ENCODE results near the gene ZSCAN16. TPM values are rescaled to one million over a fixed set of nuclear protein-coding genes. Genes with fewer than 3 reads are reported as not detected.

Gene ZSCAN16
- total and polyA plus RNA-seq, 2 experiments from 2014 or later, result 4.7 to 12.9 TPM

DNA sequence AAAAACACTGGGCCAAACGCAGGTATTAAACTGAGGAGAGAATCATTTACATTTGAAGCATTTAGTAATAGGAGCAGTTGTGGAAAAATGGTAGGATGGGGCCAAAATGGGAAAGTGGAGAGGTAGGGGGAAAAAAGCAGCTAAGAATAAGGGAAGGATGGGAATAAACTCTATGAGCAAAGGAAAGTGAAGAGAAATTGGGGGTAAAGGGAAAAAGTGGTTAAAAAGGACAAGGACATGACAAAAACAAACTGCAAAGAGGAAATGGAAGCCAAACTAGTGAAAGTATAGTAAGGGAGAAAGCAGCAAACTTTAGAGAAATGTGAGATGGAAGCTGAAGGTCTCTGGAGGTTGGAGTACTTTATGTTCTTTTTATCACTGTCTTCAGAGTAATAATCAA lies 6.2 kb upstream of the ZSCAN16 start:
- Histone ChIP-seq H3K27ac (ENCODE audit: low read depth) (no peak overlapping the region), H3K36me3 (ENCODE audit: insufficient read depth) (no peaks in the 10 kb centered on the region), H4K20me1 (replicated peaks; ENCODE audit: insufficient read depth) (no peaks in the 10 kb centered on the region), H3K79me2 (replicated peaks; ENCODE audit: insufficient read depth) (no peaks in the 10 kb centered on the region), H2AFZ (no peak overlapping the region), H3K27me3 (ENCODE audit: insufficient read depth) (no peaks in the 10 kb centered on the region), H3K4me1 (ENCODE audit: insufficient read depth) (no peaks in the 10 kb centered on the region), H3K4me3 (no peak overlapping the region), H3K4me2 (no peak overlapping the region), H3F3A (replicated peaks; ENCODE audit: low read depth) (no peaks in the 10 kb centered on the region), H3K9me2 (ENCODE audit: insufficient read depth) (no peaks in the 10 kb centered on the region)
- no peak overlapping the region for H3K27ac Mint-ChIP-seq
- no peaks in the 10 kb centered on the region for H3K27me3 Mint-ChIP-seq (ENCODE audit: insufficient read depth, low read depth, poor library complexity)
- no peak overlapping the region for H3K4me3 Mint-ChIP-seq
- H3K4me1 Mint-ChIP-seq, result no peaks in the 10 kb centered on the region
- DNase-seq (ENCODE audit: low spot score), result no peak
- no peak for ATAC-seq
- TF ChIP-seq, protein P1, sequence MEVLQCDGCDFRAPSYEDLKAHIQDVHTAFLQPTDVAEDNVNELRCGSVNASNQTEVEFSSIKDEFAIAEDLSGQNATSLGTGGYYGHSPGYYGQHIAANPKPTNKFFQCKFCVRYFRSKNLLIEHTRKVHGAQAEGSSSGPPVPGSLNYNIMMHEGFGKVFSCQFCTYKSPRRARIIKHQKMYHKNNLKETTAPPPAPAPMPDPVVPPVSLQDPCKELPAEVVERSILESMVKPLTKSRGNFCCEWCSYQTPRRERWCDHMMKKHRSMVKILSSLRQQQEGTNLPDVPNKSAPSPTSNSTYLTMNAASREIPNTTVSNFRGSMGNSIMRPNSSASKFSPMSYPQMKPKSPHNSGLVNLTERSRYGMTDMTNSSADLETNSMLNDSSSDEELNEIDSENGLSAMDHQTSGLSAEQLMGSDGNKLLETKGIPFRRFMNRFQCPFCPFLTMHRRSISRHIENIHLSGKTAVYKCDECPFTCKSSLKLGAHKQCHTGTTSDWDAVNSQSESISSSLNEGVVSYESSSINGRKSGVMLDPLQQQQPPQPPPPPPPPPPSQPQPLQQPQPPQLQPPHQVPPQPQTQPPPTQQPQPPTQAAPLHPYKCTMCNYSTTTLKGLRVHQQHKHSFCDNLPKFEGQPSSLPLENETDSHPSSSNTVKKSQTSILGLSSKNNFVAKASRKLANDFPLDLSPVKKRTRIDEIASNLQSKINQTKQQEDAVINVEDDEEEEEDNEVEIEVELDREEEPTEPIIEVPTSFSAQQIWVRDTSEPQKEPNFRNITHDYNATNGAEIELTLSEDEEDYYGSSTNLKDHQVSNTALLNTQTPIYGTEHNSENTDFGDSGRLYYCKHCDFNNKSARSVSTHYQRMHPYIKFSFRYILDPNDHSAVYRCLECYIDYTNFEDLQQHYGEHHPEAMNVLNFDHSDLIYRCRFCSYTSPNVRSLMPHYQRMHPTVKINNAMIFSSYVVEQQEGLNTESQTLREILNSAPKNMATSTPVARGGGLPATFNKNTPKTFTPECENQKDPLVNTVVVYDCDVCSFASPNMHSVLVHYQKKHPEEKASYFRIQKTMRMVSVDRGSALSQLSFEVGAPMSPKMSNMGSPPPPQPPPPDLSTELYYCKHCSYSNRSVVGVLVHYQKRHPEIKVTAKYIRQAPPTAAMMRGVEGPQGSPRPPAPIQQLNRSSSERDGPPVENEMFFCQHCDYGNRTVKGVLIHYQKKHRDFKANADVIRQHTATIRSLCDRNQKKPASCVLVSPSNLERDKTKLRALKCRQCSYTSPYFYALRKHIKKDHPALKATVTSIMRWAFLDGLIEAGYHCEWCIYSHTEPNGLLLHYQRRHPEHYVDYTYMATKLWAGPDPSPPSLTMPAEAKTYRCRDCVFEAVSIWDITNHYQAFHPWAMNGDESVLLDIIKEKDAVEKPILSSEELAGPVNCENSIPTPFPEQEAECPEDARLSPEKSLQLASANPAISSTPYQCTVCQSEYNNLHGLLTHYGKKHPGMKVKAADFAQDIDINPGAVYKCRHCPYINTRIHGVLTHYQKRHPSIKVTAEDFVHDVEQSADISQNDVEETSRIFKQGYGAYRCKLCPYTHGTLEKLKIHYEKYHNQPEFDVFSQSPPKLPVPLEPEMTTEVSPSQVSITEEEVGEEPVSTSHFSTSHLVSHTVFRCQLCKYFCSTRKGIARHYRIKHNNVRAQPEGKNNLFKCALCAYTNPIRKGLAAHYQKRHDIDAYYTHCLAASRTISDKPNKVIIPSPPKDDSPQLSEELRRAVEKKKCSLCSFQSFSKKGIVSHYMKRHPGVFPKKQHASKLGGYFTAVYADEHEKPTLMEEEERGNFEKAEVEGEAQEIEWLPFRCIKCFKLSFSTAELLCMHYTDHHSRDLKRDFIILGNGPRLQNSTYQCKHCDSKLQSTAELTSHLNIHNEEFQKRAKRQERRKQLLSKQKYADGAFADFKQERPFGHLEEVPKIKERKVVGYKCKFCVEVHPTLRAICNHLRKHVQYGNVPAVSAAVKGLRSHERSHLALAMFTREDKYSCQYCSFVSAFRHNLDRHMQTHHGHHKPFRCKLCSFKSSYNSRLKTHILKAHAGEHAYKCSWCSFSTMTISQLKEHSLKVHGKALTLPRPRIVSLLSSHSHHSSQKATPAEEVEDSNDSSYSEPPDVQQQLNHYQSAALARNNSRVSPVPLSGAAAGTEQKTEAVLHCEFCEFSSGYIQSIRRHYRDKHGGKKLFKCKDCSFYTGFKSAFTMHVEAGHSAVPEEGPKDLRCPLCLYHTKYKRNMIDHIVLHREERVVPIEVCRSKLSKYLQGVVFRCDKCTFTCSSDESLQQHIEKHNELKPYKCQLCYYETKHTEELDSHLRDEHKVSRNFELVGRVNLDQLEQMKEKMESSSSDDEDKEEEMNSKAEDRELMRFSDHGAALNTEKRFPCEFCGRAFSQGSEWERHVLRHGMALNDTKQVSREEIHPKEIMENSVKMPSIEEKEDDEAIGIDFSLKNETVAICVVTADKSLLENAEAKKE (CRISPR knock-in tag; IDR thresholded peaks at IDR 0.05), result no peak
- no peaks in the 10 kb centered on the region; the same call in 2 of the 3 replicates for H3K9me3 Mint-ChIP-seq
- no peaks in the 10 kb centered on the region for H3K36me3 Mint-ChIP-seq (ENCODE audit: low read depth)

DNA sequence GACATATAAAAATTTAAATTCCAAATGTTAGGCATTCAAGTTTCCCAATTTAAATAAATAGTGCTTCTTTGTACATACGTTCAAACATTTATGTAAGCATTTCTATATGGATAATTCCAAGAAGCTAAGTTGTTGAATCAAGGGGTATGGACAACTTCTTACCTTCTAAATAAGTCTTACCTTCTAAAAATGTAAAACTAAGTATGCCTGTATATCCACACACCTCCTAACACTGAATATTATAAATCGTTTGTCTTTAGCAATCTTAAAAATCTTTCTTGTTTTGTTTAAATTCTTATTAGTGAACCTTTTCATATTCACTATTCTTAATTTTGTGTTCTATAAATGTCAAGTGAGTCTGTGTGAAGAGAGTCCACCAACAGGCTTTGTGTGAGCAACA lies 2.5 kb upstream of the ZSCAN16 start:
- Histone ChIP-seq H3K4me3 (no peak overlapping the region), H3K4me2 (no peak overlapping the region), H3K4me1 (ENCODE audit: insufficient read depth) (peaks cover 9% of the 10 kb centered on the region; the same call in 1 of the 2 replicates), H4K20me1 (replicated peaks; ENCODE audit: insufficient read depth) (no peaks in the 10 kb centered on the region; the same call in 1 of the 2 replicates), H3K36me3 (ENCODE audit: insufficient read depth) (no peaks in the 10 kb centered on the region), H3F3A (replicated peaks; ENCODE audit: low read depth) (no peaks in the 10 kb centered on the region), H3K79me2 (replicated peaks; ENCODE audit: insufficient read depth) (peaks cover 12% of the 10 kb centered on the region), H3K27ac (ENCODE audit: low read depth) (no peak overlapping the region), H3K9me2 (ENCODE audit: insufficient read depth) (no peaks in the 10 kb centered on the region), H2AFZ (no peak overlapping the region), H3K27me3 (ENCODE audit: insufficient read depth) (no peaks in the 10 kb centered on the region)
- H3K27ac Mint-ChIP-seq, result no peak overlapping the region
- no peaks in the 10 kb centered on the region for H3K27me3 Mint-ChIP-seq (ENCODE audit: insufficient read depth, low read depth, poor library complexity)
- no peaks in the 10 kb centered on the region for H3K9me3 Mint-ChIP-seq
- peaks cover 5% of the 10 kb centered on the region; the same call in 1 of the 3 replicates for H3K36me3 Mint-ChIP-seq (ENCODE audit: low read depth)
- peaks cover 7% of the 10 kb centered on the region; the same call in 2 of the 3 replicates for H3K4me1 Mint-ChIP-seq
- ATAC-seq, result no peak
- TF ChIP-seq STAT1 (IDR thresholded peaks at IDR 0.05; ENCODE audit: unreplicated experiment) (no peak), EZH2phosphoT487 (IDR thresholded peaks at IDR 0.05; ENCODE audit: unreplicated experiment) (no peak), CREB1 (CRISPR knock-in tag; IDR thresholded peaks at IDR 0.05; ENCODE audit: low read depth) (no peak), NANOG (IDR thresholded peaks at IDR 0.05; ENCODE audit: borderline replicate concordance) (no peak)
- TF ChIP-seq, protein P1 (CRISPR knock-in tag; IDR thresholded peaks at IDR 0.05), result no peak
- no peak for DNase-seq (ENCODE audit: low spot score)
- H3K4me3 Mint-ChIP-seq, result no peak overlapping the region
